Astrocyte (in vitro differentiated cells and primary cell): ENCODE measurements around the gene TMEM39A.

Source experiments
- EZH2 ChIP-seq: IDR thresholded peaks from 2 replicates; pipeline ENCODE4 v1.6.1; 2012; ENCODE audit warnings: mild to moderate bottlenecking, low read length, inconsistent platforms; ENCODE audit not compliant: insufficient read depth
- TF ChIP-seq, protein P1 (sequence below): IDR thresholded peaks from 2 replicates; pipeline ENCODE4 v1.5.1; 2011; ENCODE audit warnings: low read depth, mild to moderate bottlenecking, inconsistent platforms, low read length, moderate library complexity; ENCODE audit not compliant: insufficient read depth

DNA sequence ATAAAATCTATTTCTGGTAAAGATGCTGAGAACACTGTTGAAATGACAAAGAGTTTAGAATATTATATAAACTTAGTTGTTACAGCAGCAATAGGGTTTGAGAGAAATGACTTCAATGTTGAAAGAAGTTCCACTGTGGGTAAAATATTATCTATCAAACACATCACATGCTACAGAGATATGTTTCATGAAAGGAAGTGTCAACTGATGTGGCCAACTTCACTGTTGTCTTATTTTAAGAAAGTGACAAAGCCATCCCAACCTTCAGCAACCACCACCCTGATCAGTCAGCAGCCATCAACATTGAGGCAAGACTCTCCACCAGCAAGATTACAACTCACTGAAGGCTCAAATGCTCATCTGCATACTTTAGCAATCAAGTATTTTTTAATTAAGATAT, 20.2 kb downstream of the TMEM39A start:
- TF ChIP-seq, protein P1, sequence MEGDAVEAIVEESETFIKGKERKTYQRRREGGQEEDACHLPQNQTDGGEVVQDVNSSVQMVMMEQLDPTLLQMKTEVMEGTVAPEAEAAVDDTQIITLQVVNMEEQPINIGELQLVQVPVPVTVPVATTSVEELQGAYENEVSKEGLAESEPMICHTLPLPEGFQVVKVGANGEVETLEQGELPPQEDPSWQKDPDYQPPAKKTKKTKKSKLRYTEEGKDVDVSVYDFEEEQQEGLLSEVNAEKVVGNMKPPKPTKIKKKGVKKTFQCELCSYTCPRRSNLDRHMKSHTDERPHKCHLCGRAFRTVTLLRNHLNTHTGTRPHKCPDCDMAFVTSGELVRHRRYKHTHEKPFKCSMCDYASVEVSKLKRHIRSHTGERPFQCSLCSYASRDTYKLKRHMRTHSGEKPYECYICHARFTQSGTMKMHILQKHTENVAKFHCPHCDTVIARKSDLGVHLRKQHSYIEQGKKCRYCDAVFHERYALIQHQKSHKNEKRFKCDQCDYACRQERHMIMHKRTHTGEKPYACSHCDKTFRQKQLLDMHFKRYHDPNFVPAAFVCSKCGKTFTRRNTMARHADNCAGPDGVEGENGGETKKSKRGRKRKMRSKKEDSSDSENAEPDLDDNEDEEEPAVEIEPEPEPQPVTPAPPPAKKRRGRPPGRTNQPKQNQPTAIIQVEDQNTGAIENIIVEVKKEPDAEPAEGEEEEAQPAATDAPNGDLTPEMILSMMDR: no peak
- no peak for TF ChIP-seq EZH2
